HEK293T (cell line): ENCODE measurements around the gene UBXN2A.

ENCODE experiments used
- CTCF ChIA-PET: fragments of 350-600 bp; formaldehyde crosslinking; extraction: SDS; loops from one replicate; lab custom pipeline; 2021; ENCODE audit warnings: antibody characterized with exemption, inconsistent platforms; lab: Yijun Ruan, JAX
- POLR2A ChIA-PET: fragments of 350-600 bp; formaldehyde crosslinking; extraction: SDS; loops from one replicate; lab custom pipeline; 2020; ENCODE audit warnings: antibody characterized with exemption, inconsistent platforms; lab: Yijun Ruan, JAX
- DNase-seq: peaks from one replicate; pipeline ENCODE4 v3.0.0; 2012; ENCODE audit warnings: mixed read lengths; ENCODE audit errors: extremely low spot score
- ARNT ChIP-seq: fragments of 450-650 bp; IDR thresholded peaks from 2 replicates; pipeline ENCODE4 v1.6.1; 2017; ENCODE audit warnings: mild to moderate bottlenecking
- BHLHE40 ChIP-seq: fragments of 450-650 bp; IDR thresholded peaks from 2 replicates; pipeline ENCODE4 v1.6.1; 2016; ENCODE audit warnings: mild to moderate bottlenecking, moderate library complexity, borderline replicate concordance
- CTBP1 ChIP-seq: fragments of 450-650 bp; IDR thresholded peaks from 2 replicates; pipeline ENCODE4 v1.6.1; 2016; ENCODE audit warnings: borderline replicate concordance
- ELF4 ChIP-seq: fragments of 450-650 bp; IDR thresholded peaks from 2 replicates; pipeline ENCODE4 v1.6.1; 2017; ENCODE audit warnings: antibody characterized with exemption
- FOXA1 ChIP-seq: fragments of 450-650 bp; IDR thresholded peaks from 2 replicates; pipeline ENCODE4 v1.6.1; 2016; ENCODE audit warnings: mild to moderate bottlenecking
- FOXK2 ChIP-seq: fragments of 450-650 bp; IDR thresholded peaks from 2 replicates; pipeline ENCODE4 v1.6.1; 2016; ENCODE audit warnings: mild to moderate bottlenecking
- FOXM1 ChIP-seq: fragments of 450-650 bp; IDR thresholded peaks from 2 replicates; pipeline ENCODE4 v1.6.1; 2017; ENCODE audit warnings: mild to moderate bottlenecking, borderline replicate concordance
- HDGF ChIP-seq: fragments of 450-650 bp; IDR thresholded peaks from 2 replicates; pipeline ENCODE4 v1.6.1; 2017; ENCODE audit warnings: antibody characterized with exemption, borderline replicate concordance
- L3MBTL2 ChIP-seq: fragments of 450-650 bp; conservative IDR thresholded peaks from 2 replicates; pipeline ENCODE4 v1.6.1; 2016; ENCODE audit warnings: mild to moderate bottlenecking
- LEF1 ChIP-seq: fragments of 450-650 bp; IDR thresholded peaks from 2 replicates; pipeline ENCODE4 v1.6.1; 2017; ENCODE audit warnings: mild to moderate bottlenecking, borderline replicate concordance
- NFRKB ChIP-seq: fragments of 450-650 bp; IDR thresholded peaks from 2 replicates; pipeline ENCODE4 v1.6.1; 2016; ENCODE audit warnings: mild to moderate bottlenecking, moderate library complexity
- SP1 ChIP-seq: fragments of 450-650 bp; IDR thresholded peaks from 2 replicates; pipeline ENCODE4 v1.6.1; 2017
- SUZ12 ChIP-seq: fragments of 450-650 bp; IDR thresholded peaks from 2 replicates; pipeline ENCODE4 v1.6.1; 2016; ENCODE audit warnings: mild to moderate bottlenecking
- TARDBP ChIP-seq: fragments of 450-650 bp; IDR thresholded peaks from 2 replicates; pipeline ENCODE4 v1.6.1; 2016
- ZNF384 ChIP-seq: fragments of 450-650 bp; IDR thresholded peaks from 2 replicates; pipeline ENCODE4 v1.6.1; 2016
- TF ChIP-seq, protein P1 (sequence below): fragments of 450-650 bp; IDR thresholded peaks from 2 replicates; pipeline ENCODE4 v1.6.1; 2016

UBXN2A gene, protein sequence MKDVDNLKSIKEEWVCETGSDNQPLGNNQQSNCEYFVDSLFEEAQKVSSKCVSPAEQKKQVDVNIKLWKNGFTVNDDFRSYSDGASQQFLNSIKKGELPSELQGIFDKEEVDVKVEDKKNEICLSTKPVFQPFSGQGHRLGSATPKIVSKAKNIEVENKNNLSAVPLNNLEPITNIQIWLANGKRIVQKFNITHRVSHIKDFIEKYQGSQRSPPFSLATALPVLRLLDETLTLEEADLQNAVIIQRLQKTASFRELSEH

GRCh38 chr2:23939987-23940717, at the start of gene UBXN2A:
UBXN2A (plus strand) TSS chr2:23940463; CDS start chr2:23958315, 17,852 bp downstream.
- DNase-seq: peak; percentile 87
- TF ChIP-seq SUZ12 (no peak), ZNF384 (peak; percentile 51; the same call in 1 of the 2 replicates), L3MBTL2 (peak; percentile 51), LEF1 (peak; percentile 53; the same call in 1 of the 2 replicates)
- CTCF ChIA-PET: interaction anchor here (5.7 kb wide), 1 partner anchor 14 kb away, joined by 27 read pairs; the partner anchor contains the start of gene ATAD2B
- POLR2A ChIA-PET: interaction anchor here (0.7 to 4.5 kb wide), 6 partner anchors 9 to 144 kb away, joined by 3 to 80 read pairs (median 6); partner anchors contain the start of genes ATAD2B, SF3B6, TP53I3 and WDCP

- no peak for DNase-seq
- ChIA-PET POLR2A (interaction anchor here (1.0 to 1.7 kb wide), 2 partner anchors 25 to 27 kb away, joined by 3 to 10 read pairs; partner anchors contain the start of gene ATAD2B), CTCF (no interaction called here)
Observed at GRCh38 chr2:23900133-23900532, 40.1 kb upstream of the UBXN2A start.

DNA sequence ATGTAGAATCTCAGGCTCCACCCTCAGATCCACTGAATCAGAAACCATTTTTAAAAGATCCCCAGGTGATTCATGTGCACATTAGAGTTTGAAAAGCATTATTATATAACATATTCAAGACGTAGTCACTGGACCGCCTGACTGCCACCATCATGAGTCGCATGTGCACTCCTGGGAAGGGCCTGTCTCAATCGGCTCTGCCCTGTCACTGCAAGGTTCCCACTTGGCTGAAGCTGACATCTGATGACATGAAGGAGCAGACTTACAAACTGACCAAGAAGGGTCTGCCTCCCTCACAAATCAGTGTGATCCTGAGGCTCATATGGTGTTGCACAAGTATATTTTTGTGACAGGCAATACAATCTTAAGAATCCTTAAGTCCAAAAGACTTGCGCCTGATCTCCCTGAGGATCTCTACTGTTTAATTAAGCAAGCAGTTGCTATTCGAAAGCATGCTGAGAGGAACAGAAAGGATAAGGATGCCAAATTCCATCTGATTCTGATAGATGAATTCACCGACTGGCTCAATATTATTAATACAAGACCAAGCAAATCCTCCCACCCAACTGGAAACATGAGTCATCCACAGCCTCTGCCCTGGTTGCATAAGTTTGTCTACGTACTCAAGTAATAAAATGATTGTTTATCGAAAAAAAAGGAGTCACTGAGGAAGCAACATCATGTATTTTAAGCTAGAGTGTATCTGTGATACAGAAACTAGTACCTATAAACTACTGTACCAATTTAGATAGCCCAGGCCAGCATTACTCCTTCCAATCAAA, 39.5 kb upstream of the UBXN2A start:
- POLR2A ChIA-PET: interaction anchor here (1.0 to 1.7 kb wide), 2 partner anchors 24 to 26 kb away, joined by 3 to 10 read pairs; partner anchors contain the start of gene ATAD2B
- no peak for TF ChIP-seq BHLHE40
- no peak for TF ChIP-seq SP1
- peak; percentile 64 for TF ChIP-seq ZNF384
- no peak for DNase-seq
- CTCF ChIA-PET: interaction anchor here (0.6 kb wide), 1 partner anchor 33 kb away, joined by 3 read pairs; no protein-coding TSS in a partner anchor

More at GRCh38 chr2:23900133-23900532, 40.1 kb upstream of the UBXN2A start:
- TF ChIP-seq, protein P1, sequence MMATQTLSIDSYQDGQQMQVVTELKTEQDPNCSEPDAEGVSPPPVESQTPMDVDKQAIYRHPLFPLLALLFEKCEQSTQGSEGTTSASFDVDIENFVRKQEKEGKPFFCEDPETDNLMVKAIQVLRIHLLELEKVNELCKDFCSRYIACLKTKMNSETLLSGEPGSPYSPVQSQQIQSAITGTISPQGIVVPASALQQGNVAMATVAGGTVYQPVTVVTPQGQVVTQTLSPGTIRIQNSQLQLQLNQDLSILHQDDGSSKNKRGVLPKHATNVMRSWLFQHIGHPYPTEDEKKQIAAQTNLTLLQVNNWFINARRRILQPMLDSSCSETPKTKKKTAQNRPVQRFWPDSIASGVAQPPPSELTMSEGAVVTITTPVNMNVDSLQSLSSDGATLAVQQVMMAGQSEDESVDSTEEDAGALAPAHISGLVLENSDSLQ: no peak

DNA sequence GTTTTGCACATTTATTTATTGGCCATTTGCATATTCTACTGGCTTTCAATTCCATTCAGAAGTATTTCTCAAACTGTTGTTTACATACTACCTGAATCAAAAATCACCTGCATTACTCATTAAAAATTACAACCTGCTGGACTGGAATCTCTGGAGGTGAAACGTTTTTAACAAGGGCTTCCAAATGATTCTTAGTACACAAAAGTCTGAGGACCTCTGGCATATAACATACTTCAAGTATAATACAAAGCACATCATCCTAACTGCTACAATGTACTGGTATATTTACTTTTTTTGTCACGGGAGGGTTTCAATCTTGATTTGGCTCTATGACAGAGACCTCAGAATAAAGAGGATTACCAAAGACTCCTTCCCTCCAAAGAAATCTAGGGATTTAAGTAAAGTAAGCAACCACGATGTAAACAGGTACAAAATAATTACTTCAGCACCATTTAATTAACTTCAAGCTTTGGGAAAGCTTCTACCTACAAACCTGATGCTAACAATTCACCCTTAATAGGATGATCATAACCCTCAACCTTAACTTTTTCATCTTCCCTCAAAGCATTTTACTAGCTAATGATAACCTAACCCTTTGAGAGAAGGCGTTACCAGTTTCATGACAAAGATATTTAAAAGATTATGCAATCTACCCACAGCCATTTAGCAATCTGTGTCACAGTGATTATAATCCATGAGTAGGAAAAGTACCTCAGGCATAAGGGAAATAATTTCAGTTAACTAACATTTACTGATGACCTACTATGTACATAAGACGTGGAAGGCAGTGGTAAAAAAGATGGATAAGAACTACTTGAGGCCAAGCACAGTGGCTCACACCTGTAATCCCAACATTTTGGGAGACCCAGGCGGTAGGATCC, 38.1 kb upstream of the UBXN2A start:
- TF ChIP-seq BHLHE40 (no peak), HDGF (no peak), FOXA1 (no peak), NFRKB (no peak), L3MBTL2 (no peak), CTBP1 (no peak), SP1 (no peak), FOXM1 (no peak), FOXK2 (no peak), LEF1 (no peak), ELF4 (no peak), TARDBP (no peak), ARNT (no peak), ZNF384 (no peak), SUZ12 (no peak)
- TF ChIP-seq, protein P1: no peak
- ChIA-PET POLR2A (interaction anchor here (1.3 to 1.7 kb wide), 2 partner anchors 25 kb away, joined by 7 to 10 read pairs; partner anchors contain the start of gene ATAD2B), CTCF (no interaction called here)
- no peak for DNase-seq

DNA sequence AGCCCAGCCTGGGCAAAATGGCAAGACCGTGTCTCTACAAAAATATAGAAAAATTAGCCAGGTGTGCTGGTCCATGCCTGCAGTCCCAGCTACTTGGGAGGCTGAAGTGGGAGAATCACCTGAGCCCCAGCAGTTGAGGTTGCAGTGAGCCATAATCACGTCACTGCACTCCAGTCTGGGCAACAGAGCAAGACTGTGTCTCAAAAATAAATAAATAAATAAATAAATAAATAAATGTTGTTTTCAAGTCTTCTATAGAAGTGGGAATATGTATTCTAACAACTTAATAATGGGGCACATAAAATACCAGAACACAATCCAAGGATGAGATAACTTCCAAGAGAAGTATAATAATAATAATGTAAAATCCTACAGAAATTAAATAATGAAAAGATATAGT, 37.2 kb upstream of the UBXN2A start:
- TF ChIP-seq CTBP1 (no peak), HDGF (no peak), ARNT (no peak), FOXK2 (no peak), BHLHE40 (no peak), SP1 (no peak), TARDBP (no peak), FOXM1 (no peak), ZNF384 (no peak), ELF4 (no peak), L3MBTL2 (no peak), FOXA1 (no peak), NFRKB (no peak), SUZ12 (no peak), LEF1 (no peak)
- TF ChIP-seq, protein P1: no peak
- ChIA-PET POLR2A (interaction anchor here (1.3 kb wide), 1 partner anchor 24 kb away, joined by 7 read pairs; the partner anchor contains the start of gene ATAD2B), CTCF (no interaction called here)
- DNase-seq: no peak
